Neuronal stem cell (in vitro differentiated cells): ENCODE data around the gene ITGA4.

Source experiments
- DNase-seq: peaks from one replicate; pipeline ENCODE4 v3.0.0-alpha.2; 2013; ENCODE audit warnings: low spot score
- H2AFZ ChIP-seq: one replicate; pipeline ENCODE4 v1.6.1; 2013; ENCODE audit warnings: mild to moderate bottlenecking, low read length, inconsistent platforms
- H2AK5ac ChIP-seq: 2 replicates; pipeline ENCODE4 v1.6.1; 2013; ENCODE audit warnings: low read depth, mild to moderate bottlenecking, inconsistent platforms, low read length, moderate library complexity, mixed read lengths
- H2BK120ac ChIP-seq: 2 replicates; pipeline ENCODE4 v1.6.1; 2013; ENCODE audit warnings: low read depth, mild to moderate bottlenecking, inconsistent platforms, low read length, moderate library complexity, mixed read lengths
- H2BK12ac ChIP-seq: one replicate; pipeline ENCODE4 v1.6.1; 2013; ENCODE audit warnings: low read length, inconsistent platforms
- H2BK15ac ChIP-seq: 2 replicates; pipeline ENCODE4 v1.6.1; 2013; ENCODE audit warnings: mild to moderate bottlenecking, low read length, inconsistent platforms, mixed read lengths
- H2BK5ac ChIP-seq: one replicate; pipeline ENCODE4 v1.6.1; 2013; ENCODE audit warnings: inconsistent platforms, mild to moderate bottlenecking, low read length, moderate library complexity
- H3K14ac ChIP-seq: one replicate; pipeline ENCODE4 v1.6.1; 2013; ENCODE audit warnings: low read length, inconsistent platforms
- H3K18ac ChIP-seq: 2 replicates; pipeline ENCODE4 v1.6.1; 2013; ENCODE audit warnings: low read length, inconsistent platforms
- H3K23ac ChIP-seq: 2 replicates; pipeline ENCODE4 v1.6.1; 2013; ENCODE audit warnings: low read depth, mild to moderate bottlenecking, mixed read lengths, low read length, inconsistent platforms; ENCODE audit not compliant: poor library complexity
- H3K27ac ChIP-seq: replicated peaks from 3 replicates; pipeline ENCODE4 v1.5.1; 2013; ENCODE audit warnings: low read length, inconsistent platforms
- H3K27me3 ChIP-seq, 3 experiments: 2 replicates each; pipeline ENCODE4 v1.6.1; 2013; ENCODE audit warnings: low read length in 3 of 3, mild to moderate bottlenecking in 2 of 3, inconsistent platforms in 1 of 3, low read depth in 1 of 3, mixed read lengths in 1 of 3, moderate library complexity in 1 of 3; ENCODE audit not compliant: control insufficient read depth in 3 of 3, insufficient read depth in 3 of 3
- H3K36me3 ChIP-seq, 2 donors: replicated peaks in 1 of 2; 2 replicates each; pipeline ENCODE4 v1.6.1; 2013; ENCODE audit warnings: low read length in 2 of 2; ENCODE audit not compliant: control insufficient read depth in 2 of 2, insufficient read depth in 2 of 2
- H3K4ac ChIP-seq: 2 replicates; pipeline ENCODE4 v1.6.1; 2013; ENCODE audit warnings: inconsistent platforms, mild to moderate bottlenecking, low read length, moderate library complexity
- H3K4me1 ChIP-seq, 2 donors: 1 replicate in 1 of 2; 2 replicates in 1 of 2; pipeline ENCODE4 v1.6.1; 2013; ENCODE audit warnings: low read length in 2 of 2, low read depth in 1 of 2; ENCODE audit not compliant: control insufficient read depth in 2 of 2, insufficient read depth in 1 of 2
- H3K4me2 ChIP-seq: one replicate; pipeline ENCODE4 v1.6.1; 2013; ENCODE audit warnings: mild to moderate bottlenecking, low read length, inconsistent platforms; ENCODE audit not compliant: insufficient read depth, poor library complexity, severe bottlenecking
- H3K4me3 ChIP-seq, 2 donors: 2 replicates each; pipeline ENCODE4 v1.5.1; 2013; ENCODE audit warnings: low read length in 2 of 2, mild to moderate bottlenecking in 2 of 2, inconsistent platforms in 1 of 2, moderate library complexity in 1 of 2
- H3K79me1 ChIP-seq: one replicate; pipeline ENCODE4 v1.6.1; 2013; ENCODE audit warnings: low read depth, mild to moderate bottlenecking, inconsistent platforms, low read length, moderate library complexity
- H3K9ac ChIP-seq: one replicate; pipeline ENCODE4 v1.6.1; 2013; ENCODE audit warnings: mild to moderate bottlenecking, low read depth, low read length, inconsistent platforms; ENCODE audit not compliant: poor library complexity
- H3K9me3 ChIP-seq, 2 donors: replicated peaks in 1 of 2; 2 replicates each; pipeline versions ENCODE3 to v1.6.1; 2013; ENCODE audit warnings: low read length in 2 of 2, mild to moderate bottlenecking in 2 of 2, inconsistent platforms in 1 of 2, low read depth in 1 of 2, mixed read lengths in 1 of 2, moderate library complexity in 1 of 2; ENCODE audit not compliant: control insufficient read depth in 2 of 2, insufficient read depth in 1 of 2
- H4K8ac ChIP-seq: one replicate; pipeline ENCODE4 v1.6.1; 2013; ENCODE audit warnings: low read depth, mild to moderate bottlenecking, inconsistent platforms, low read length, moderate library complexity
- H4K91ac ChIP-seq: one replicate; pipeline ENCODE4 v1.6.1; 2013; ENCODE audit warnings: low read length, low read depth, mild to moderate bottlenecking, inconsistent platforms; ENCODE audit not compliant: poor library complexity
- WGBS, 2 donors: extraction: QIAGEN DNeasy Blood & Tissue Kit; methylation state at CpG; one replicate each; pipeline ENCODE4 v1.1.7; 2013; ENCODE audit warnings: missing lambda C conversion rate in 2 of 2, mixed read lengths in 1 of 2; ENCODE audit not compliant: insufficient read length in 2 of 2, insufficient replicate concordance in 1 of 2; ENCODE audit errors: extremely low coverage in 2 of 2; 5-methylcytosine and 5-hydroxymethylcytosine counted together

ITGA4 gene

GRCh38 chr2:181467966-181468707 is 11.0 kb downstream of the ITGA4 start:
- Histone ChIP-seq H2BK15ac (no peak overlapping the region), H3K27me3 (no peaks in the 10 kb centered on the region), H2BK120ac (no peak overlapping the region), H4K8ac (no peak overlapping the region), H2AK5ac (no peak overlapping the region), H3K4me2 (no peak overlapping the region), H3K14ac (no peak overlapping the region), H3K9me3 (no peaks in the 10 kb centered on the region), H3K4me3 (no peak overlapping the region), H3K27ac (no peak overlapping the region), H3K36me3 (no peaks in the 10 kb centered on the region), H3K18ac (no peak overlapping the region), H3K4ac (no peak overlapping the region), H4K91ac (no peak overlapping the region), H3K4me1 (peaks cover 0 to 2% of the 10 kb centered on the region in 2 donors), H3K79me1 (no peaks in the 10 kb centered on the region), H2BK12ac (no peak overlapping the region), H2BK5ac (no peak overlapping the region), H3K9ac (no peak overlapping the region), H3K23ac (no peak overlapping the region), H2AFZ (no peak overlapping the region)
- DNase-seq = no peak
- WGBS, 2 donors = no CpG with 5 or more reads among the region's 3 CpGs

GRCh38 chr2:181468811-181469210 is 11.6 kb downstream of the ITGA4 start:
- Histone ChIP-seq H3K9me3 (no peaks in the 10 kb centered on the region), H2BK12ac (no peak overlapping the region), H3K27me3 (no peaks in the 10 kb centered on the region), H2AFZ (no peak overlapping the region), H4K91ac (no peak overlapping the region), H3K18ac (no peak overlapping the region), H3K79me1 (no peaks in the 10 kb centered on the region), H3K4me2 (no peak overlapping the region), H3K4ac (no peak overlapping the region), H4K8ac (no peak overlapping the region), H3K14ac (no peak overlapping the region), H3K23ac (no peak overlapping the region), H3K27ac (no peak overlapping the region), H3K36me3 (no peaks in the 10 kb centered on the region), H2BK120ac (no peak overlapping the region), H3K4me1 (peaks cover 0 to 2% of the 10 kb centered on the region in 2 donors), H3K4me3 (no peak overlapping the region), H2BK5ac (no peak overlapping the region), H2BK15ac (no peak overlapping the region), H2AK5ac (no peak overlapping the region), H3K9ac (no peak overlapping the region)
- no CpG with 5 or more reads among the region's 1 CpG for WGBS, 2 donors
- no peak for DNase-seq

DNA sequence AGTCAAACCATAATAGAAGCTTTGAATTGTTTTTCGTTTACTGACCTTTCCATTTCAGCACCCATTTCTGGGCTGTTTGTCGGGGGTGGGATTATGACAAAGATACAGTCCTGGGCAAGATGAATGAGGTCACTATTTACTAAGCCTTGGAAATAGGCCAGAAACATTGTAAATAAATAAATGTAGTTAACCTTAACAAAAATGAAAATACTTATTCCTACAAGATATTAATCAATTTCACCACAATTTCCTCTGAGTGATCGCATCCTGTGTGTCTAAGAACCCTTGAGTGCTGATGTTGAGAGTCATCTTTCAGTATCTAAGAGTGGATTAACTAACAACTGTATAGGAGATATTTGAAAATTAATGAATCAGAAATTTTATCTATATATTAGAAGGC is 14.0 kb downstream of the ITGA4 start:
- Histone ChIP-seq H3K23ac (no peak overlapping the region), H3K27ac (no peak overlapping the region), H2BK5ac (no peak overlapping the region), H4K91ac (no peak overlapping the region), H3K4me1 (peaks cover 0 to 2% of the 10 kb centered on the region in 2 donors), H3K27me3 (no peaks in the 10 kb centered on the region), H3K18ac (no peak overlapping the region), H3K9ac (no peak overlapping the region), H4K8ac (no peak overlapping the region), H2BK15ac (no peak overlapping the region), H3K4me2 (no peak overlapping the region), H2BK120ac (no peak overlapping the region), H3K9me3 (no peaks in the 10 kb centered on the region), H3K4me3 (no peak overlapping the region), H3K36me3 (no peaks in the 10 kb centered on the region), H2AK5ac (no peak overlapping the region), H2BK12ac (no peak overlapping the region), H3K4ac (no peak overlapping the region), H3K14ac (no peak overlapping the region), H2AFZ (no peak overlapping the region), H3K79me1 (no peaks in the 10 kb centered on the region)
- no peak for DNase-seq
- no CpG with 5 or more reads among the region's 3 CpGs for WGBS, 2 donors

- no peak overlapping the region for H3K27ac ChIP-seq
- no peak overlapping the region for H3K4me3 ChIP-seq
- no peak overlapping the region for H2BK120ac ChIP-seq
- H2BK12ac ChIP-seq = no peak overlapping the region
- H3K4ac ChIP-seq = no peak overlapping the region
- H4K91ac ChIP-seq = no peak overlapping the region
- H2AK5ac ChIP-seq = no peak overlapping the region
- H3K79me1 ChIP-seq = no peaks in the 10 kb centered on the region
- no peak overlapping the region for H3K4me2 ChIP-seq
- H3K27me3 ChIP-seq = no peaks in the 10 kb centered on the region
- H3K23ac ChIP-seq = no peak overlapping the region
- H2AFZ ChIP-seq = no peak overlapping the region
- H4K8ac ChIP-seq = no peak overlapping the region
- H3K4me1 ChIP-seq = peaks cover 0 to 2% of the 10 kb centered on the region in 2 donors
- no peak overlapping the region for H2BK5ac ChIP-seq
- no peak overlapping the region for H3K18ac ChIP-seq
- DNase-seq = no peak
- H2BK15ac ChIP-seq = no peak overlapping the region
- H3K9ac ChIP-seq = no peak overlapping the region
- no peaks in the 10 kb centered on the region for H3K9me3 ChIP-seq
- H3K36me3 ChIP-seq = no peaks in the 10 kb centered on the region
- H3K14ac ChIP-seq = no peak overlapping the region
Observed at GRCh38 chr2:181471783-181472182, 14.6 kb downstream of the ITGA4 start.
